WERI-Rb-1 (cell line): Measurements from ENCODE around the gene MAPK13.

Experiments used
- DNase-seq: peaks from one replicate; pipeline ENCODE4 v3.0.0-alpha.2; 2020
- H3K27ac ChIP-seq: fragments of 250-450 bp; sonication (Bioruptor Pico); 2 replicates; pipeline ENCODE4 v1.5.1; 2020; ENCODE audit warnings: mild to moderate bottlenecking, moderate library complexity
- H3K27me3 ChIP-seq: fragments of 250-450 bp; sonication (Bioruptor Pico); 2 replicates; pipeline ENCODE4 v1.5.1; 2021; ENCODE audit warnings: mild to moderate bottlenecking, low read depth, moderate library complexity; ENCODE audit not compliant: insufficient read depth, severe bottlenecking
- H3K36me3 ChIP-seq: fragments of 250-450 bp; sonication (Bioruptor Pico); 2 replicates; pipeline ENCODE4 v1.5.1; 2020; ENCODE audit warnings: mild to moderate bottlenecking, moderate library complexity
- H3K4me3 ChIP-seq: 2 replicates; pipeline ENCODE4 v1.5.1; 2011; ENCODE audit warnings: low read depth, mild to moderate bottlenecking, control low read depth, low read length
- H3K9me3 ChIP-seq: fragments of 250-450 bp; sonication (Bioruptor Pico); 2 replicates; pipeline ENCODE4 v1.5.1; 2021; ENCODE audit warnings: mild to moderate bottlenecking, moderate library complexity; ENCODE audit not compliant: severe bottlenecking
- TF ChIP-seq, protein P1 (sequence below): IDR thresholded peaks from 2 replicates; pipeline ENCODE4 v1.5.1; 2011; ENCODE audit warnings: low read depth, mild to moderate bottlenecking, control low read depth, inconsistent platforms, low read length

Gene MAPK13

DNA sequence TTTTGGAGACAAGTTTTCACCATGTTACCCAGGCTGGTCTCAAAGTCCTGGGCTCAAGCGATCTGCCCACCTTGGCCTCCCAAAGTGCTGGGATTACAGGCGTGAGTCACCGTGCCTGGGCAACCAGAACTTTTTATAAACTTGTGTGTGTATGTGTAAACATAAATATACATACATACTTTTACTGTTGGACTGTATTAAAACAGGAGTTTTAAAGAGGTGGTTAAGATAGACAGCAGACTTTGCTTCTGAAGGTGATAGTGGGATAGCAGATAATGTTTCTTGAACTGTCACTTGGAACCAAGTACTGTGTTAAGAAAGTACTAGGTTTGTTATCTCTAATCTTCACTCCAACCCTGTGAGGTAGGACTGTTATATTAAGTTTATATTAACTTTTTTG is 28.6 kb upstream of the MAPK13 start:
- TF ChIP-seq, protein P1, sequence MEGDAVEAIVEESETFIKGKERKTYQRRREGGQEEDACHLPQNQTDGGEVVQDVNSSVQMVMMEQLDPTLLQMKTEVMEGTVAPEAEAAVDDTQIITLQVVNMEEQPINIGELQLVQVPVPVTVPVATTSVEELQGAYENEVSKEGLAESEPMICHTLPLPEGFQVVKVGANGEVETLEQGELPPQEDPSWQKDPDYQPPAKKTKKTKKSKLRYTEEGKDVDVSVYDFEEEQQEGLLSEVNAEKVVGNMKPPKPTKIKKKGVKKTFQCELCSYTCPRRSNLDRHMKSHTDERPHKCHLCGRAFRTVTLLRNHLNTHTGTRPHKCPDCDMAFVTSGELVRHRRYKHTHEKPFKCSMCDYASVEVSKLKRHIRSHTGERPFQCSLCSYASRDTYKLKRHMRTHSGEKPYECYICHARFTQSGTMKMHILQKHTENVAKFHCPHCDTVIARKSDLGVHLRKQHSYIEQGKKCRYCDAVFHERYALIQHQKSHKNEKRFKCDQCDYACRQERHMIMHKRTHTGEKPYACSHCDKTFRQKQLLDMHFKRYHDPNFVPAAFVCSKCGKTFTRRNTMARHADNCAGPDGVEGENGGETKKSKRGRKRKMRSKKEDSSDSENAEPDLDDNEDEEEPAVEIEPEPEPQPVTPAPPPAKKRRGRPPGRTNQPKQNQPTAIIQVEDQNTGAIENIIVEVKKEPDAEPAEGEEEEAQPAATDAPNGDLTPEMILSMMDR, result no peak
- peaks cover 17% of the 10 kb centered on the region for H3K36me3 ChIP-seq
- peaks cover 2% of the 10 kb centered on the region for H3K9me3 ChIP-seq
- no peak overlapping the region for H3K27ac ChIP-seq
- no peak for DNase-seq
- H3K4me3 ChIP-seq, result no peak overlapping the region
- no peaks in the 10 kb centered on the region for H3K27me3 ChIP-seq

DNA sequence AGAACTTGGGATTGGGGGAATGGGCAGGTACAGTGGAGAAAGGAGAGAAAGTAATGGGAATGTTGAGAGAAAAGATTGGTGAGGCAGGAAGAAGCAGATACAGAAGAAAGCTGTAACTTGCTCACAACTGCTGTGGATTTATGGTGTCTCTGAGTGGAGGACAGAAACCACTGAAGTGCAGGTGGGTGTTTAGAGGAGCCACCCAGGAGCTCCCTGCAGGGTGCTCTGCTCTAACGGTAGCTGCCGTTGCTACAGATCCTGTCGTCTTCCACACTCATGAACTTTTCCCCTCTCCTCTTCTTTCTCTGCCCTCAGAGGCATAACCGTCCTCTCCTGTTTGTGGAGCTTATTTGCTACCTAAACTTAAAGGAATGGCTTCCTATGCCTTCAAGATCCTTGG is 27.5 kb upstream of the MAPK13 start:
- DNase-seq, result no peak
- Histone ChIP-seq H3K9me3 (peaks cover 2% of the 10 kb centered on the region), H3K4me3 (no peak overlapping the region), H3K27ac (peak overlapping the region; percentile 81; the same call in 1 of the 2 replicates), H3K27me3 (no peaks in the 10 kb centered on the region), H3K36me3 (peaks cover 22% of the 10 kb centered on the region)
- TF ChIP-seq, protein P1, result no peak

DNA sequence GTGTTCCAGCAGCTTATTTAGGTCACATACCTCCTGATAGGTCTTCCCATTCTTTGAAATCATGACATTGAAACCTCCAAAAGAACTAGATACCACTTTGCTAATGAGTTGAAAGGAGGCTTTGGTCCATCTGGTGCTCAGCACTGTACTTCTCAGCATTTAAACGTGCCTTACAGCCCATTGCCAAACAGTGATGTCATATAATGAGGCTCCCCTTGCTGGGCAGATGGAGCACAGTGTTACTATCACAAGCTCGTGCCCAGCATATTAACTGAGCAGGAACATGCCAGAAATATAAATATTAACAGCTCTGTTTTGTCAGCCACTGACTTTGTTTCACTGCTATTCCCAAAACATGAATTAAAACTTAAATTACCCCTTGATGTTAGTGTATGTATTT is 25.5 kb upstream of the MAPK13 start:
- Histone ChIP-seq H3K27me3 (no peaks in the 10 kb centered on the region), H3K9me3 (peaks cover 2% of the 10 kb centered on the region), H3K36me3 (peaks cover 38% of the 10 kb centered on the region), H3K27ac (peak overlapping the region; percentile 81), H3K4me3 (no peak overlapping the region)
- TF ChIP-seq, protein P1, result no peak
- DNase-seq, result peak; percentile 87

DNA sequence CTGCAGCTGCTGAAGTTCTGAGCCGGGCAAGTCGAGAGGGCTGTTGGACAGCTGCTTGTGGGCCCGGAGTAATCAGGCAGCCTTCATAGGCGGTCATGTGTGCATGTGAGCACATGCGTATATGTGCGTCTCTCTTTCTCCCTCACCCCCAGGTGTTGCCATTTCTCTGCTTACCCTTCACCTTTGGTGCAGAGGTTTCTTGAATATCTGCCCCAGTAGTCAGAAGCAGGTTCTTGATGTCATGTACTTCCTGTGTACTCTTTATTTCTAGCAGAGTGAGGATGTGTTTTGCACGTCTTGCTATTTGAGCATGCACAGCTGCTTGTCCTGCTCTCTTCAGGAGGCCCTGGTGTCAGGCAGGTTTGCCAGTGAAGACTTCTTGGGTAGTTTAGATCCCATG is 21.2 kb upstream of the MAPK13 start:
- Histone ChIP-seq H3K4me3 (no peak overlapping the region), H3K9me3 (no peaks in the 10 kb centered on the region)

DNA sequence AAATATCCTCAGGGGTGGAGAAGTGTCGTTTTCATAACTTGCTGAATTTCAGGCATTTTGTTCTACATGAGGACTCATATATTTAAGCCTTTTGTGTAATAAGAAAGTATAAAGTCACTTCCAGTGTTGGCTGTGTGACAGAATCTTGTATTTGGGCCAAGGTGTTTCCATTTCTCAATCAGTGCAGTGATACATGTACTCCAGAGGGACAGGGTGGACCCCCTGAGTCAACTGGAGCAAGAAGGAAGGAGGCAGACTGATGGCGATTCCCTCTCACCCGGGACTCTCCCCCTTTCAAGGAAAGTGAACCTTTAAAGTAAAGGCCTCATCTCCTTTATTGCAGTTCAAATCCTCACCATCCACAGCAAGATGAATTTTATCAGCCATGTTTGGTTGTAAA is 20.3 kb upstream of the MAPK13 start:
- TF ChIP-seq, protein P1, result no peak
- H3K27ac ChIP-seq, result no peak overlapping the region
- peaks cover 36% of the 10 kb centered on the region for H3K36me3 ChIP-seq
- no peaks in the 10 kb centered on the region for H3K27me3 ChIP-seq
- H3K4me3 ChIP-seq, result no peak overlapping the region
- H3K9me3 ChIP-seq, result no peaks in the 10 kb centered on the region
- no peak for DNase-seq

More for the DNA sequence above, 21.2 kb upstream of the MAPK13 start:
- peaks cover 36% of the 10 kb centered on the region for H3K36me3 ChIP-seq
- peak; percentile 6 for DNase-seq
- TF ChIP-seq, protein P1, result no peak
- no peak overlapping the region for H3K27ac ChIP-seq
- H3K27me3 ChIP-seq, result no peaks in the 10 kb centered on the region

DNA sequence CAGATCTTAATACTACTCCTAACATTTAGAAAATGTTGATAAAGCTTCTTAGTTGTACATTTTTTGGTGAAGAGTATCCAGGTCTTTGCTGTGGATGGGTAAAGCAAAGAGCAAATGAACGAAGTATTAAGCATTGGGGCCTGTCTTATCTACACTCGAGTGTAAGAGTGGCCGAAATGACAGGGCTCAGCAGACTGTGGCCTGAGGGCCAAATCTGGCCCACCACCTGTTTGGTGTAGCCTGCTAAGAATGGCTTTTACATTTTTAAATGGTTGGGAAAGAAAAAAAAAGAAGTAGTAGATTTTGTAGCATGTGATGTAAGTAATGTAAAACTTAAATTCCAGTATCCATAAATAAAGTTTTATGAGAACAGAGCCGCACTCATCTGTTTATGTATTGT is 19.4 kb upstream of the MAPK13 start:
- H3K36me3 ChIP-seq, result peaks cover 36% of the 10 kb centered on the region
- peak; percentile 19 for DNase-seq
- no peak overlapping the region for H3K4me3 ChIP-seq
- TF ChIP-seq, protein P1, result no peak
- no peak overlapping the region; the same call in none of the 2 replicates for H3K27ac ChIP-seq
- H3K27me3 ChIP-seq, result no peaks in the 10 kb centered on the region
- no peaks in the 10 kb centered on the region for H3K9me3 ChIP-seq
